H9 (cell line): ENCODE measurements around the gene EPM2A. TPM values are rescaled to one million over a fixed set of nuclear protein-coding genes. Genes with fewer than 3 reads are reported as not detected.

ENCODE experiments used
- DNase-seq: peaks from one replicate; pipeline ENCODE4 v3.0.0-alpha.2; 2017
- H2AFZ ChIP-seq: one replicate; pipeline ENCODE4 v1.6.1; 2013; ENCODE audit warnings: mild to moderate bottlenecking, low read length, control low read depth, moderate library complexity
- H2AK5ac ChIP-seq: 2 replicates; pipeline ENCODE4 v1.6.1; 2013; ENCODE audit warnings: low read length, control low read depth, mixed read lengths; ENCODE audit not compliant: insufficient read length
- H2BK120ac ChIP-seq: one replicate; pipeline ENCODE4 v1.6.1; 2013; ENCODE audit warnings: low read depth, mild to moderate bottlenecking, low read length, control low read depth, inconsistent platforms; ENCODE audit not compliant: poor library complexity, severe bottlenecking
- H2BK12ac ChIP-seq: 2 replicates; pipeline ENCODE4 v1.6.1; 2013; ENCODE audit warnings: low read length, control low read depth, mixed read lengths, low read depth; ENCODE audit not compliant: insufficient read length
- H2BK15ac ChIP-seq: 2 replicates; pipeline ENCODE4 v1.6.1; 2013; ENCODE audit warnings: low read depth, low read length, control low read depth
- H2BK20ac ChIP-seq: one replicate; pipeline ENCODE4 v1.6.1; 2013; ENCODE audit warnings: low read depth, mild to moderate bottlenecking, low read length, control low read depth, inconsistent platforms; ENCODE audit not compliant: poor library complexity, severe bottlenecking
- H2BK5ac ChIP-seq: 2 replicates; pipeline ENCODE4 v1.6.1; 2013; ENCODE audit warnings: low read length, control low read depth, mixed read lengths; ENCODE audit not compliant: insufficient read length
- H3K14ac ChIP-seq: 2 replicates; pipeline ENCODE4 v1.6.1; 2013; ENCODE audit warnings: low read length, control low read depth; ENCODE audit not compliant: insufficient read depth
- H3K18ac ChIP-seq: 2 replicates; pipeline ENCODE4 v1.6.1; 2013; ENCODE audit warnings: low read depth, mild to moderate bottlenecking, mixed read lengths, low read length, control low read depth; ENCODE audit not compliant: insufficient read length
- H3K23ac ChIP-seq: 2 replicates; pipeline ENCODE4 v1.6.1; 2013; ENCODE audit warnings: low read length, control low read depth, mixed read lengths, low read depth; ENCODE audit not compliant: insufficient read length
- H3K23me2 ChIP-seq: 2 replicates; pipeline ENCODE4 v1.6.1; 2013; ENCODE audit warnings: low read depth, mild to moderate bottlenecking, mixed read lengths, low read length, control low read depth; ENCODE audit not compliant: insufficient read length, poor library complexity, severe bottlenecking
- H3K27ac ChIP-seq: 2 replicates; pipeline ENCODE4 v1.5.1; 2013; ENCODE audit warnings: low read length, control low read depth, mixed read lengths, low read depth; ENCODE audit not compliant: insufficient read length
- H3K27me3 ChIP-seq: 2 replicates; pipeline ENCODE4 v1.6.1; 2013; ENCODE audit warnings: low read length, control low read depth, inconsistent platforms; ENCODE audit not compliant: insufficient read depth
- H3K4ac ChIP-seq: 2 replicates; pipeline ENCODE4 v1.6.1; 2013; ENCODE audit warnings: low read depth, mild to moderate bottlenecking, control low read depth, inconsistent platforms, low read length, moderate library complexity
- H3K4me1 ChIP-seq: 2 replicates; pipeline ENCODE4 v1.6.1; 2013; ENCODE audit warnings: low read length, control low read depth, inconsistent platforms; ENCODE audit not compliant: insufficient read depth
- H3K4me2 ChIP-seq: 2 replicates; pipeline ENCODE4 v1.6.1; 2013; ENCODE audit warnings: low read length, control low read depth, mixed read lengths; ENCODE audit not compliant: insufficient read length, insufficient read depth
- H3K56ac ChIP-seq: 2 replicates; pipeline ENCODE4 v1.6.1; 2013; ENCODE audit warnings: low read depth, mild to moderate bottlenecking, mixed read lengths, low read length, control low read depth; ENCODE audit not compliant: insufficient read length
- H3K79me1 ChIP-seq: 2 replicates; pipeline ENCODE4 v1.6.1; 2013; ENCODE audit warnings: low read depth, mild to moderate bottlenecking, moderate library complexity, low read length, control low read depth, inconsistent platforms; ENCODE audit not compliant: insufficient read depth, poor library complexity, severe bottlenecking
- H3K79me2 ChIP-seq: 2 replicates; pipeline ENCODE4 v1.6.1; 2013; ENCODE audit warnings: low read length, control low read depth, inconsistent platforms; ENCODE audit not compliant: insufficient read depth
- H3K9ac ChIP-seq: 2 replicates; pipeline ENCODE4 v1.6.1; 2013; ENCODE audit warnings: low read length, control low read depth, mixed read lengths; ENCODE audit not compliant: insufficient read length; ENCODE audit errors: extremely low read depth
- H3K9me3 ChIP-seq: one replicate; pipeline ENCODE4 v1.6.1; 2013; ENCODE audit warnings: low read depth, low read length, inconsistent platforms; ENCODE audit not compliant: control insufficient read depth
- H3T11ph ChIP-seq: one replicate; pipeline ENCODE4 v1.6.1; 2013; ENCODE audit warnings: mild to moderate bottlenecking, low read length, control low read depth, inconsistent platforms
- H4K20me1 ChIP-seq: one replicate; pipeline ENCODE4 v1.6.1; 2013; ENCODE audit not compliant: control insufficient read depth, insufficient read length, insufficient read depth
- H4K5ac ChIP-seq: 2 replicates; pipeline ENCODE4 v1.6.1; 2013; ENCODE audit warnings: low read depth, mild to moderate bottlenecking, mixed read lengths, low read length, control low read depth; ENCODE audit not compliant: insufficient read length
- H4K8ac ChIP-seq: replicated peaks from 2 replicates; pipeline ENCODE4 v1.6.1; 2013; ENCODE audit warnings: low read length, control low read depth, mixed read lengths, low read depth; ENCODE audit not compliant: insufficient read length
- H4K91ac ChIP-seq: 2 replicates; pipeline ENCODE4 v1.6.1; 2013; ENCODE audit warnings: low read depth, mild to moderate bottlenecking, moderate library complexity, mixed read lengths, low read length, control low read depth; ENCODE audit not compliant: insufficient read length
- H3K27ac Mint-ChIP-seq, 3 experiments: 2 replicates in 2 of 3; 3 replicates in 1 of 3; pipeline ENCODE4 v1.8.0; 2020 to 2021; ENCODE audit warnings: mixed read lengths in 3 of 3, mild to moderate bottlenecking in 1 of 3, moderate library complexity in 1 of 3
- H3K27me3 Mint-ChIP-seq: 2 replicates; pipeline ENCODE4 v1.8.0; 2021; ENCODE audit warnings: low read depth, mild to moderate bottlenecking, moderate library complexity, mixed read lengths
- H3K36me3 Mint-ChIP-seq, 3 experiments: 2 replicates in 2 of 3; 3 replicates in 1 of 3; pipeline ENCODE4 v1.8.0; 2020 to 2021; ENCODE audit warnings: low read depth in 3 of 3, mixed read lengths in 3 of 3; ENCODE audit not compliant: insufficient read depth in 1 of 3
- H3K4me1 Mint-ChIP-seq, 2 experiments: 2 replicates each; pipeline ENCODE4 v1.8.0; 2020; ENCODE audit warnings: mixed read lengths in 2 of 2
- H3K4me3 Mint-ChIP-seq, 2 experiments: 2 replicates in 1 of 2; 3 replicates in 1 of 2; pipeline ENCODE4 v1.8.0; 2020 to 2021; ENCODE audit warnings: mild to moderate bottlenecking in 2 of 2, mixed read lengths in 2 of 2, moderate library complexity in 1 of 2
- H3K9me3 Mint-ChIP-seq, 2 experiments: 2 replicates in 1 of 2; 3 replicates in 1 of 2; pipeline ENCODE4 v1.8.0; 2020; ENCODE audit warnings: mild to moderate bottlenecking in 2 of 2, mixed read lengths in 2 of 2, moderate library complexity in 1 of 2
- WGBS: extraction: QIAGEN DNeasy Blood & Tissue Kit; methylation state at CpG from one replicate; pipeline ENCODE4 v1.1.7; 2013; ENCODE audit warnings: missing lambda C conversion rate, low lambda C conversion rate, mixed read lengths; ENCODE audit not compliant: insufficient read length; ENCODE audit errors: extremely low coverage; 5-methylcytosine and 5-hydroxymethylcytosine counted together
- total RNA-seq: library from RNA; stranded (reverse); gene quantifications from 2 replicates; pipeline ENCODE4 v1.2.1, GENCODE V29; 2021
- TF ChIP-seq, protein P1 (sequence below): fragments of 200-600 bp; sonication (generic); conservative IDR thresholded peaks from 3 replicates; pipeline ENCODE4 v1.8.0; 2021; ENCODE audit warnings: antibody characterized with exemption, mild to moderate bottlenecking

The EPM2A gene
- total RNA-seq, 1 experiment from 2014 or later, result 8.2 TPM

DNA sequence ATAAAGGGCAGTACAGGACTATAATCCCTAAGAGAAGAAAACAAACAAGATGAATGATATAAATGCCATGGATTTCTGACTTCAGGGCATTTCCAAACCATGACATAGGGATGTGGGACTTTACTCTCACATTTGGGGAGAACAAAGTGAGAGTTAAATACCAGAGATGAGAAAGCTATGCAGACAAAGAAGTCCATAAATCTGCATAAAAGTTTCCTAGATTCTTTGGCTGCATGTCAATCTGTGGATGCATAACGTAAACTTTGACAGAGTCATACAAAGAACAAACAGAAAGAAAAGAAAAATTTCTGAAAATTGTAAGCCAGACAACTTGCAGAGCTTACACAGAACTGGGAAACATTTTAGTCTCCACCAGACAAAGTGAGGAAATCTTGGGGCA, 11.7 kb downstream of the EPM2A start:
- no peak overlapping the region for H2BK20ac ChIP-seq
- no peaks in the 10 kb centered on the region for H3K27me3 ChIP-seq
- no peak overlapping the region for H4K91ac ChIP-seq
- H4K5ac ChIP-seq, result no peak overlapping the region
- no peaks in the 10 kb centered on the region for H3K79me1 ChIP-seq
- no peak overlapping the region for H2BK5ac ChIP-seq
- H3K56ac ChIP-seq, result no peak overlapping the region
- 0 out of 2 replicates have a peak, but pooled peaks cover 1% of the 10 kb centered on the region for H3K79me2 ChIP-seq
- no peak overlapping the region for H3T11ph ChIP-seq
- no peaks in the 10 kb centered on the region for H3K27me3 Mint-ChIP-seq
- H3K36me3 Mint-ChIP-seq, result peaks cover 1 to 13% (median 2%) of the 10 kb centered on the region in 3 experiments
- H3K4me2 ChIP-seq, result no peak overlapping the region
- H4K20me1 ChIP-seq, result no peaks in the 10 kb centered on the region
- no peaks in the 10 kb centered on the region for H3K4me1 ChIP-seq
- no CpG with 5 or more reads among the region's 1 CpG for WGBS
- no peak overlapping the region for H3K27ac Mint-ChIP-seq
- H3K27ac ChIP-seq, result no peak overlapping the region
- H3K9me3 ChIP-seq, result no peaks in the 10 kb centered on the region
- no peaks in the 10 kb centered on the region for H3K23me2 ChIP-seq
- H3K4me1 Mint-ChIP-seq, result peaks cover 5 to 7% of the 10 kb centered on the region in 2 experiments; a peak in 2 of 4 replicates
- no peak overlapping the region for H4K8ac ChIP-seq
- no peak overlapping the region for H3K14ac ChIP-seq
- no peak overlapping the region for H3K9ac ChIP-seq
- no peak overlapping the region for H2AK5ac ChIP-seq
- H2BK120ac ChIP-seq, result no peak overlapping the region
- peaks cover 4 to 11% of the 10 kb centered on the region in 2 experiments; a peak in 4 of 5 replicates for H3K9me3 Mint-ChIP-seq
- H3K4ac ChIP-seq, result no peak overlapping the region
- no peak overlapping the region for H3K4me3 Mint-ChIP-seq
- H3K23ac ChIP-seq, result no peak overlapping the region
- no peak overlapping the region for H3K18ac ChIP-seq
- H2AFZ ChIP-seq, result no peak overlapping the region
- no peak overlapping the region for H2BK12ac ChIP-seq
- H2BK15ac ChIP-seq, result no peak overlapping the region
- TF ChIP-seq, protein P1, sequence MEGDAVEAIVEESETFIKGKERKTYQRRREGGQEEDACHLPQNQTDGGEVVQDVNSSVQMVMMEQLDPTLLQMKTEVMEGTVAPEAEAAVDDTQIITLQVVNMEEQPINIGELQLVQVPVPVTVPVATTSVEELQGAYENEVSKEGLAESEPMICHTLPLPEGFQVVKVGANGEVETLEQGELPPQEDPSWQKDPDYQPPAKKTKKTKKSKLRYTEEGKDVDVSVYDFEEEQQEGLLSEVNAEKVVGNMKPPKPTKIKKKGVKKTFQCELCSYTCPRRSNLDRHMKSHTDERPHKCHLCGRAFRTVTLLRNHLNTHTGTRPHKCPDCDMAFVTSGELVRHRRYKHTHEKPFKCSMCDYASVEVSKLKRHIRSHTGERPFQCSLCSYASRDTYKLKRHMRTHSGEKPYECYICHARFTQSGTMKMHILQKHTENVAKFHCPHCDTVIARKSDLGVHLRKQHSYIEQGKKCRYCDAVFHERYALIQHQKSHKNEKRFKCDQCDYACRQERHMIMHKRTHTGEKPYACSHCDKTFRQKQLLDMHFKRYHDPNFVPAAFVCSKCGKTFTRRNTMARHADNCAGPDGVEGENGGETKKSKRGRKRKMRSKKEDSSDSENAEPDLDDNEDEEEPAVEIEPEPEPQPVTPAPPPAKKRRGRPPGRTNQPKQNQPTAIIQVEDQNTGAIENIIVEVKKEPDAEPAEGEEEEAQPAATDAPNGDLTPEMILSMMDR, result no peak
- DNase-seq, result no peak
